Ascending aorta (tissue), 2 donors: ENCODE data around the gene POLR2M. TPM values are rescaled to one million over a fixed set of nuclear protein-coding genes. Genes with fewer than 3 reads are reported as not detected.

Source experiments
- DNase-seq, 2 donors: peaks; one replicate each; pipeline ENCODE4 v3.0.0-alpha.2; 2019; ENCODE audit warnings: low spot score in 2 of 2
- H3K27ac ChIP-seq, 2 donors: fragments of 200-600 bp; sonication (generic); one replicate each; pipeline ENCODE4 v1.5.1; 2016 to 2017; ENCODE audit warnings: mild to moderate bottlenecking in 1 of 2
- H3K27me3 ChIP-seq: fragments of 200-600 bp; sonication (generic); one replicate; pipeline ENCODE4 v1.5.1; 2017
- H3K36me3 ChIP-seq, 2 donors: fragments of 200-600 bp; sonication (generic); one replicate each; pipeline ENCODE4 v1.5.1; 2016
- H3K4me1 ChIP-seq, 2 donors: fragments of 200-600 bp; sonication (generic); one replicate each; pipeline ENCODE4 v1.5.1; 2016 to 2017; ENCODE audit warnings: mild to moderate bottlenecking in 1 of 2
- H3K4me3 ChIP-seq, 2 donors: fragments of 200-600 bp; sonication (generic); one replicate each; pipeline ENCODE4 v1.5.1; 2016 to 2017; ENCODE audit warnings: mild to moderate bottlenecking in 1 of 2
- H3K9me3 ChIP-seq, 2 donors: fragments of 200-600 bp; sonication (generic); one replicate each; pipeline ENCODE4 v1.5.1; 2016
- intact Hi-C: fragments of 100-400 bp; cut with DNase I; formaldehyde crosslinking; loops from one replicate; pipeline ENCODE4 v1.15.1; 2023
- total RNA-seq: library from RNA; depleted of rRNA; stranded (reverse); fragments of >200 nt; gene quantifications from one replicate; pipeline ENCODE4 v1.1.0, GENCODE V29; 2016
- TF ChIP-seq, protein P1 (sequence below), 3 experiments: fragments of 200-600 bp in 2 of 3; fragments of 450-650 bp in 1 of 3; sonication (generic) in 2 of 3; IDR thresholded peaks; one replicate each; pipeline ENCODE4 v1.5.1; 2016 to 2019; ENCODE audit warnings: antibody characterized with exemption in 3 of 3, mild to moderate bottlenecking in 1 of 3, moderate library complexity in 1 of 3

The POLR2M gene
- total RNA-seq, 1 donor from 2014 or later, result 24.9 TPM

DNA sequence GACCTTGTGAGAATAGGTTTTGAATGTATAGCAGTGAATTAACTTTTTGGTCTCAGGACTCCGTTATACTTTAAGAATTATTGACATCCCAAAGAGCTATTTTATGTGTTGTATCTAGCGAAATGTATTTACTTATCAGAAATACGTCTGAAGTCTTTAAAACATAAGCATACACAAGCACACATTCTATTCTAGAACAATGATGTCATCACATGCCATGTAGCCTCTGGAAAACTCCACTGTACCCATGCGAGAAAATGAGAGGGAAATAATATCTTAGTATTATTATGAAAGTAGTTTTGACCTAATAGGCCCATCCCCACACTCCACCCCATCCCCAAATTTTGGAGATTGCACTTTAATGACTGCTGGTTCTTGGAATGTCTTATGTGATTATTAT, 1.5 kb downstream of the POLR2M start:
- intact Hi-C loops, result loop anchor here (10.0 kb wide), 1 partner anchor 1037 kb away; the partner anchor contains the start of gene ADAM10
- Histone ChIP-seq H3K27me3 (no peaks in the 10 kb centered on the region), H3K4me3 (peak overlapping the region; percentile 77 to 87), H3K4me1 (peaks cover 0 to 28% of the 10 kb centered on the region in 2 donors), H3K27ac (peak overlapping the region; percentile 96 to 97), H3K36me3 (peaks cover 38 to 39% of the 10 kb centered on the region in 2 donors), H3K9me3 (no peaks in the 10 kb centered on the region)
- TF ChIP-seq, protein P1, sequence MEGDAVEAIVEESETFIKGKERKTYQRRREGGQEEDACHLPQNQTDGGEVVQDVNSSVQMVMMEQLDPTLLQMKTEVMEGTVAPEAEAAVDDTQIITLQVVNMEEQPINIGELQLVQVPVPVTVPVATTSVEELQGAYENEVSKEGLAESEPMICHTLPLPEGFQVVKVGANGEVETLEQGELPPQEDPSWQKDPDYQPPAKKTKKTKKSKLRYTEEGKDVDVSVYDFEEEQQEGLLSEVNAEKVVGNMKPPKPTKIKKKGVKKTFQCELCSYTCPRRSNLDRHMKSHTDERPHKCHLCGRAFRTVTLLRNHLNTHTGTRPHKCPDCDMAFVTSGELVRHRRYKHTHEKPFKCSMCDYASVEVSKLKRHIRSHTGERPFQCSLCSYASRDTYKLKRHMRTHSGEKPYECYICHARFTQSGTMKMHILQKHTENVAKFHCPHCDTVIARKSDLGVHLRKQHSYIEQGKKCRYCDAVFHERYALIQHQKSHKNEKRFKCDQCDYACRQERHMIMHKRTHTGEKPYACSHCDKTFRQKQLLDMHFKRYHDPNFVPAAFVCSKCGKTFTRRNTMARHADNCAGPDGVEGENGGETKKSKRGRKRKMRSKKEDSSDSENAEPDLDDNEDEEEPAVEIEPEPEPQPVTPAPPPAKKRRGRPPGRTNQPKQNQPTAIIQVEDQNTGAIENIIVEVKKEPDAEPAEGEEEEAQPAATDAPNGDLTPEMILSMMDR (IDR thresholded peaks at IDR 0.05), result no peak
- no peak for DNase-seq

DNA sequence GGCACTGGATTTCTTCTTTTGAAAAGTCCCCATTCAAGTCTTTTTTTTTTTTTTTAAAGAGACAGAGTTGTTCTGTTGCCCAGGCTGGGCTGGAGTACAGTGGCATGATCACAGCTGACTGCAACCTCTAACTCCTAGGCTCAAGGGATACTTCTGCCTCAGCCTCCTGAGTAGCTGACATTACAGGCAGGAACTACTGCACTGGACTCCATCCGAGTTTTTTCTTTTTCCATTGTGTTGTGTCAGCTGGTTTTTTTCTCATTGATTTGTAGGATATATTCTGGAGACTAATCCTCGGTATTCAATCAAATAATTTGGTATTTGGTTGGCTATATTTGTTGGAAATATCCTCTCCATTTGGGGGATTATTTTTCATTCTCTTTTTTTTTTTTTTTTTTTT, 11.8 kb downstream of the POLR2M start:
- Histone ChIP-seq H3K27me3 (no peaks in the 10 kb centered on the region), H3K9me3 (no peaks in the 10 kb centered on the region), H3K4me1 (no peaks in the 10 kb centered on the region), H3K36me3 (peaks cover 7 to 27% of the 10 kb centered on the region in 2 donors), H3K27ac (no peak overlapping the region), H3K4me3 (no peak overlapping the region)
- no peak for DNase-seq
- TF ChIP-seq, protein P1 (IDR thresholded peaks at IDR 0.05), result no peak
- intact Hi-C loops, result no loop called here

DNA sequence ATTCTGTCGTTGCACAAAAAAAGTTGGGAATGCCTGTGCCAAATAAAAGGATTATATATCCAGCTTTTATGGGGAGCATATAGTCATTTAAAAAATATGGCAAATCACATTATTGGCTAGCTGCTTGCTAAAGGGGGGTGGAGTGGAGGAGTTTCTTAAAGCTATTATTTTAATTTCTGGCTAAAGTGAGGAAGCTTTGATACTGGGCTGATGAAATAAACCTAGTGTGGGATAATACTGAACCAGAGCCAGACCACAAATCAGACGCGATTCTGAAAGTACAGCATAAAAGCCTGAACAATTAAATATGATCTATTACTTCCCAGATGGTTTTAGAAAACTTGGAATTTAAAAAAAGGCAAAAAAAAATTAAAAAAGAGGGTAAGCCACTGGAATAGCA, 14.4 kb downstream of the POLR2M start:
- intact Hi-C loops, result no loop called here
- Histone ChIP-seq H3K27ac (no peak overlapping the region), H3K9me3 (peaks cover 0 to 7% of the 10 kb centered on the region in 2 donors), H3K4me1 (no peaks in the 10 kb centered on the region), H3K27me3 (no peaks in the 10 kb centered on the region), H3K36me3 (peaks cover 0 to 15% of the 10 kb centered on the region in 2 donors), H3K4me3 (no peak overlapping the region)
- no peak for DNase-seq
- TF ChIP-seq, protein P1 (IDR thresholded peaks at IDR 0.05), result no peak

DNA sequence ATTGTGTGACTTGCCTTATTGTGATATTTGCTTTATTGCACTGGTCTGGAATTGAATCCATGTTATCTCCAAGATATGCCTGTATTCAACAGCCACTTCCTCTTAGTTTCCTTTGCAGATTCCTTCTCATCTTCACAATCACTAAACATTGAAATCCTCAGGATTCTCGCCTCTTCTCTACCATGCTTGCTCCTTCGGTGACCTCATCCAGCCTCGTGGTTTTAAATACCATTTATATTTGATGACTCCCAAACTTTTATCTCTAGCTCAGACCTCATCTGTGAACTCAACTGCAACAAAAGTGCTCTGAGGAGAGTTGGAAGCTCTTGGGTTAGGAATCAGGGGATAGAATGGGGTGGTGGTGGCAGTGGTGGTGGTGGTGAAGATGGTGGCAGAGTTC, 19.9 kb downstream of the POLR2M start:
- no peak for DNase-seq
- H3K36me3 ChIP-seq, result no peaks in the 10 kb centered on the region
- TF ChIP-seq, protein P1 (IDR thresholded peaks at IDR 0.05), result no peak
- no peak overlapping the region for H3K4me3 ChIP-seq
- H3K9me3 ChIP-seq, result peaks cover 0 to 7% of the 10 kb centered on the region in 2 donors
- no peak overlapping the region for H3K27ac ChIP-seq
- intact Hi-C loops, result no loop called here
- no peaks in the 10 kb centered on the region for H3K27me3 ChIP-seq
- H3K4me1 ChIP-seq, result no peaks in the 10 kb centered on the region

DNA sequence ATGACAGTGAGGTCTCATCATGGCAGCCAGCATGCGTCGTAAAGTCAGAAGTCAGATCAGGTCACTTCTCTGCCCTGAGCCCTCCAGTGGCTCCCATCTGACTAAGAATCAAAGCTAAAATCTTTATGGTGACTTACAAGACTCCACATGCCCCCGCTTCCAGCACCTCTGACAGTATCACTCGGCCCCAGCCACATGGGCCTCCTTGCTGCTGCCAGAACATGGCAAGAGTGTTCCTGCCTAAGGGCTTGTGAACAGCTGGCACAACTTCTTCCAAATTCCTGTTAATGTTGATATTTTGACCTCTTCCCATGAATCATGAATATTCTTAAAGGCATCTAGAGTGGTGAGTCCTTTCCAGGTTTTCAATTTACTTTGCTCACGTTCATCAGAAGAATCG, 20.5 kb downstream of the POLR2M start:
- Histone ChIP-seq H3K36me3 (no peaks in the 10 kb centered on the region), H3K4me3 (no peak overlapping the region), H3K27ac (no peak overlapping the region), H3K4me1 (no peaks in the 10 kb centered on the region), H3K9me3 (peaks cover 0 to 7% of the 10 kb centered on the region in 2 donors), H3K27me3 (no peaks in the 10 kb centered on the region)
- DNase-seq, result no peak
- intact Hi-C loops, result no loop called here
- TF ChIP-seq, protein P1 (IDR thresholded peaks at IDR 0.05), result no peak

DNA sequence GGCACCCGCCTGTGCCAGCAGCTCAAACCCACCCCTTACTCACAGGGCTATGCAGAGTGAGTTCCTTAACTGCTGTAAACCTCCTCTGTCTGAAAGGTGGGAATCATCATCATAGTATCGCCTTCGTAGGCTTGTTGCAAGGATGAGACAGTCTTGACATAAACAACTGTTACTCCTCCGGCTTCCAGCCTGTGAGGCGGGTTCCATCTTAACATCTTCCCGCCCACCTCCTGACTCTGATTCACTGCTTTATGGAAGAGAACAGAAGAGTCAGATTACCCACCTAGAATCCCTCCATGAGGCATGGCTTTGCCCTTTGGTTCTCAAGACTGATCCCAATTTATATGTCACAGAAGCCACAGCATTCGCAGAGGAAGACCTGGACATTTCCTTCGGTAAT, 21.9 kb downstream of the POLR2M start:
- no peak for DNase-seq
- Histone ChIP-seq H3K9me3 (peaks cover 0 to 7% of the 10 kb centered on the region in 2 donors), H3K27me3 (no peaks in the 10 kb centered on the region), H3K4me1 (no peaks in the 10 kb centered on the region), H3K4me3 (no peak overlapping the region), H3K27ac (no peak overlapping the region), H3K36me3 (no peaks in the 10 kb centered on the region)
- intact Hi-C loops, result no loop called here
- TF ChIP-seq, protein P1 (IDR thresholded peaks at IDR 0.05), result no peak
